CD4-positive, CD25-positive, alpha-beta regulatory T cell (primary cell): ENCODE data around the gene GMPPB. TPM values are rescaled to one million over a fixed set of nuclear protein-coding genes. Genes with fewer than 3 reads are reported as not detected.
"Not testable (repeated sequence)": the region's sequence is repeated elsewhere in the genome, so short reads cannot be mapped to it uniquely, and the experiment has no call there.

Experiments used
- ATAC-seq, 2 donors: fragments of 150-1000 bp; cut with Tn5 transposase; one replicate each; pipeline ENCODE4 v1.10.0; 2021; ENCODE audit warnings: low read depth in 2 of 2, moderate number of reproducible peaks in 2 of 2, moderate library complexity in 1 of 2
- DNase-seq, 3 donors: peaks; one replicate each; pipeline versions ENCODE4 v3.0.0 to v3.0.0-alpha.2; 2012 to 2022; ENCODE audit warnings: mixed read lengths in 1 of 3
- H3K27ac ChIP-seq: one replicate; pipeline ENCODE4 v1.7.0; 2013; ENCODE audit warnings: mild to moderate bottlenecking, low read length; ENCODE audit not compliant: insufficient read depth, poor library complexity, severe bottlenecking
- H3K27me3 ChIP-seq: one replicate; pipeline ENCODE4 v1.7.0; 2013; ENCODE audit warnings: low read length; ENCODE audit not compliant: control insufficient read depth, insufficient read depth
- H3K36me3 ChIP-seq: one replicate; pipeline ENCODE4 v1.7.0; 2013; ENCODE audit warnings: mild to moderate bottlenecking, low read length, moderate library complexity; ENCODE audit not compliant: control insufficient read depth, insufficient read depth
- H3K4me1 ChIP-seq: 2 replicates; pipeline ENCODE4 v1.7.0; 2013; ENCODE audit warnings: mild to moderate bottlenecking, low read length; ENCODE audit not compliant: insufficient read depth, control insufficient read depth, poor library complexity, severe bottlenecking
- H3K4me3 ChIP-seq: one replicate; pipeline ENCODE4 v1.7.0; 2013; ENCODE audit warnings: low read depth, mild to moderate bottlenecking, low read length, moderate library complexity
- H3K9me3 ChIP-seq, 2 experiments: 1 replicate in 1 of 2; 2 replicates in 1 of 2; pipeline ENCODE4 v1.7.0; 2013; ENCODE audit warnings: low read length in 2 of 2, mild to moderate bottlenecking in 1 of 2, moderate library complexity in 1 of 2; ENCODE audit not compliant: control insufficient read depth in 2 of 2
- H3K27ac Mint-ChIP-seq, 3 donors: one replicate each; pipeline ENCODE4 v1.8.0; 2020 to 2022; ENCODE audit warnings: mild to moderate bottlenecking in 3 of 3, mixed read lengths in 3 of 3, moderate library complexity in 2 of 3
- H3K27me3 Mint-ChIP-seq: one replicate; pipeline ENCODE4 v1.8.0; 2022; ENCODE audit warnings: mild to moderate bottlenecking, mixed read lengths
- H3K36me3 Mint-ChIP-seq: one replicate; pipeline ENCODE4 v1.8.0; 2020; ENCODE audit warnings: mixed read lengths
- H3K4me1 Mint-ChIP-seq, 4 donors: one replicate each; pipeline ENCODE4 v1.8.0; 2020 to 2022; ENCODE audit warnings: mixed read lengths in 4 of 4, mild to moderate bottlenecking in 1 of 4
- H3K4me3 Mint-ChIP-seq, 4 donors: one replicate each; pipeline ENCODE4 v1.8.0; 2020 to 2022; ENCODE audit warnings: mild to moderate bottlenecking in 4 of 4, mixed read lengths in 4 of 4, moderate library complexity in 3 of 4
- H3K9me3 Mint-ChIP-seq, 7 donors: one replicate each; pipeline ENCODE4 v1.8.0; 2020 to 2022; ENCODE audit warnings: mixed read lengths in 7 of 7, mild to moderate bottlenecking in 3 of 7, moderate library complexity in 2 of 7
- polyA plus RNA-seq, 4 donors: library from polyadenylated mRNA; unstranded; fragments of 300-500 nt; fragmentation: Illumina TruSeq; gene quantifications; one replicate each; pipeline ENCODE4 v1.2.3, GENCODE V29; 2021
- total RNA-seq: library from RNA; stranded (reverse); gene quantifications from one replicate; pipeline ENCODE4 v1.2.3, GENCODE V29; 2022

Gene GMPPB
- total and polyA plus RNA-seq, 5 donors from 2014 or later = 14.7 to 32.1 (median 17.7) TPM

DNA sequence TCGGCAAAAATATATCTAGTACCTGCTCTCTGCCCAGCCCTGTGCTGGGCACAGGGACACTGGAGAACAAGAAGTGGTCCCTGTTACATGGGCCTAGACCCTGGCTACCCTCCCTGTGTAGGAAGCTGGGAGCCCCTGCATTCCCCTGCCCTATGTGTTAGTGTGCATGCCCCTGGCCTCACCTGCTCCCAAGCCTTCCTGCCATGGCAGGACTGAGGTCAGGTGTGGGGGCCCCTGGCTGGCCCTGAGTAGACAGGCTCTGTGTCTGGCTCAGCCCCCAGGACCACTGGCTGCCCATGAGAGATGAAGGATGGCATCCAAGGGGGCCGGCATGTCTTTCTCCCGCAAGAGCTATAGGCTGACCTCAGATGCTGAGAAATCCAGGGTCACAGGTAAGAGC is 32.9 kb downstream of the GMPPB start:
- peaks cover 10 to 50% (median 33%) of the 10 kb centered on the region in 4 donors for H3K4me1 Mint-ChIP-seq
- peak overlapping the region in 1 of 3 donors; percentile 82 for H3K27ac Mint-ChIP-seq
- not testable (repeated sequence) for H3K4me3 ChIP-seq

DNA sequence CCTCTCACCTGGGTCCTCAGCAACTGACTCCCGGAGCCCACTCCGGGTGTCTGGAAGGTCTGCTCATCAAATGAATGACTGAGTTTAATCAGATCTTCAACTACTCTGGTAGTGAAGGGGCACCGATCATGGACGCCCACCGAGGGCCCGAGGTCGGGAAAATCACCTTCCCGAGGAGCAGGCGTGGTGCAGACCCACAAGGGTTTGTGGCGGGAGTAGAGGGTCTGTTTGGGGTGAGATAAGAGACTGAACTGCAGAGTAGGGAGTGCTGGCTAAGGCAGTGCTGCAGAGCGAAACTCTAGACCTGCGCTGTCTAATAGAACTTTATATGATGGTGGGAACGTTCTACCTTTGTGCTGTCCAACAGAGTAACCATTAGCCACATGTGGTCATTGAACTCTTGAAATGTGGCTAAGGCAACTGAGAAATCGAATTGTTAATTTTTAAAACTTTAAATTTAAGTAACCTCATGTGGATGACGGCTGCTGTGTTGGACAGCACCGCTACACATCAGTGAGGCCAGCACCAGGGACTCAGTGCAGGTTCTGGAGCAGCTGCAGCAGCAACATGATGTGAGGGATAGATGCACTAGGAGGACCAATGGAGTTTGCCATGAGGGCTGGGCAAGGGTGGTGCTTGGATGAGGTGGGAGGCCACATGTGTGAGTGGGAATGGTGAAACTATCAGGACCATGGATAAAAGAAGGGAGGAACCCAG is 33.7 kb downstream of the GMPPB start:
- H3K9me3 Mint-ChIP-seq, H3K36me3 Mint-ChIP-seq, H3K9me3 ChIP-seq, DNase-seq, H3K36me3 ChIP-seq, H3K27me3 ChIP-seq, ATAC-seq: not testable (repeated sequence)
- peaks cover 36% of the 10 kb centered on the region for H3K4me1 ChIP-seq
- Mint-ChIP-seq H3K27ac (peak overlapping the region in 2 of 3 donors; percentile 94 to 95), H3K4me1 (peaks cover 10 to 53% (median 33%) of the 10 kb centered on the region in 4 donors), H3K4me3 (peak overlapping the region; percentile 96 to 98 (median 98)), H3K27me3 (peaks cover 16% of the 10 kb centered on the region)
- H3K27ac ChIP-seq = peak overlapping the region; percentile 74
- H3K4me3 ChIP-seq = peak overlapping the region; percentile 77

More for the DNA sequence above, 32.9 kb downstream of the GMPPB start:
- ATAC-seq, H3K9me3 ChIP-seq, DNase-seq, H3K27me3 ChIP-seq, H3K9me3 Mint-ChIP-seq, H3K36me3 ChIP-seq, H3K36me3 Mint-ChIP-seq, H3K27ac ChIP-seq: not testable (repeated sequence)
- peaks cover 16% of the 10 kb centered on the region for H3K27me3 Mint-ChIP-seq
- peaks cover 36% of the 10 kb centered on the region for H3K4me1 ChIP-seq
- H3K4me3 Mint-ChIP-seq = peak overlapping the region; percentile 96 to 98 (median 98)

- H3K27ac Mint-ChIP-seq = peak within 1 kb of the TSS; percentile 90 to 95 (median 94)
- H3K4me3 Mint-ChIP-seq = peak within 1 kb of the TSS; percentile 96 to 98 (median 98)
- peaks cover 0 to 3% (median 0%) of the 10 kb centered on the region in 7 donors for H3K9me3 Mint-ChIP-seq
- Histone ChIP-seq H3K36me3 (no peaks in the 10 kb centered on the region), H3K27me3 (no peaks in the 10 kb centered on the region), H3K9me3 (no peaks in the 10 kb centered on the region), H3K4me1 (peaks cover 36% of the 10 kb centered on the region), H3K4me3 (peak within 1 kb of the TSS; percentile 77), H3K27ac (peak within 1 kb of the TSS; percentile 74)
- H3K36me3 Mint-ChIP-seq = no peaks in the 10 kb centered on the region
- peaks cover 10 to 52% (median 32%) of the 10 kb centered on the region in 4 donors for H3K4me1 Mint-ChIP-seq
- ATAC-seq (peak; percentile 76 to 82), DNase-seq (peak; percentile 87 to 94 (median 93))
- peaks cover 16% of the 10 kb centered on the region for H3K27me3 Mint-ChIP-seq
These were observed 34.5 kb downstream of the GMPPB start, which contains the start of the genes MST1 and RNF123 for GRCh38 chr3:49689046-49689907. MST1 (minus strand) TSS chr3:49689474; CDS start chr3:49688691, 783 bp downstream. RNF123 (plus strand) TSS chr3:49689557; CDS start chr3:49691166, 1,609 bp downstream.

- H3K36me3 ChIP-seq, H3K9me3 ChIP-seq, DNase-seq, H3K36me3 Mint-ChIP-seq, H3K27me3 ChIP-seq, ATAC-seq, H3K9me3 Mint-ChIP-seq: not testable (repeated sequence)
- Mint-ChIP-seq H3K27ac (peak overlapping the region in 2 of 3 donors; percentile 94 to 95), H3K4me1 (peaks cover 7 to 47% (median 25%) of the 10 kb centered on the region in 4 donors), H3K27me3 (peaks cover 16% of the 10 kb centered on the region), H3K4me3 (peak overlapping the region; percentile 96 to 98 (median 98))
- Histone ChIP-seq H3K4me3 (peak overlapping the region; percentile 77), H3K4me1 (peaks cover 36% of the 10 kb centered on the region), H3K27ac (peak overlapping the region; percentile 74)
These were observed 35.3 kb downstream of the GMPPB start for GRCh38 chr3:49688338-49689045.

- Mint-ChIP-seq H3K27me3 (peaks cover 16% of the 10 kb centered on the region), H3K4me1 (peaks cover 4 to 43% (median 21%) of the 10 kb centered on the region in 4 donors), H3K4me3 (peak overlapping the region in 3 of 4 donors; percentile 54 to 64 (median 60))
- not testable (repeated sequence) for H3K27ac Mint-ChIP-seq, H3K9me3 Mint-ChIP-seq, H3K9me3 ChIP-seq, H3K36me3 Mint-ChIP-seq, H3K27ac ChIP-seq, ATAC-seq, DNase-seq, H3K27me3 ChIP-seq, H3K4me3 ChIP-seq
- Histone ChIP-seq H3K4me1 (peaks cover 36% of the 10 kb centered on the region), H3K36me3 (peaks cover 15% of the 10 kb centered on the region)
These were observed 36.3 kb downstream of the GMPPB start for GRCh38 chr3:49687424-49687795.

GRCh38 chr3:49686769-49687423 is 36.9 kb downstream of the GMPPB start:
- H3K9me3 Mint-ChIP-seq, H3K36me3 Mint-ChIP-seq, H3K4me3 ChIP-seq, ATAC-seq, H3K27me3 ChIP-seq, H3K27ac Mint-ChIP-seq, H3K9me3 ChIP-seq, H3K27ac ChIP-seq: not testable (repeated sequence)
- peak overlapping the region; percentile 54 to 71 (median 62) for H3K4me3 Mint-ChIP-seq
- H3K36me3 ChIP-seq = peaks cover 21% of the 10 kb centered on the region
- H3K4me1 Mint-ChIP-seq = peaks cover 4 to 42% (median 19%) of the 10 kb centered on the region in 4 donors
- DNase-seq = peak in 2 of 3 donors; percentile 34 to 40
- H3K4me1 ChIP-seq = peaks cover 36% of the 10 kb centered on the region
- H3K27me3 Mint-ChIP-seq = peaks cover 16% of the 10 kb centered on the region

DNA sequence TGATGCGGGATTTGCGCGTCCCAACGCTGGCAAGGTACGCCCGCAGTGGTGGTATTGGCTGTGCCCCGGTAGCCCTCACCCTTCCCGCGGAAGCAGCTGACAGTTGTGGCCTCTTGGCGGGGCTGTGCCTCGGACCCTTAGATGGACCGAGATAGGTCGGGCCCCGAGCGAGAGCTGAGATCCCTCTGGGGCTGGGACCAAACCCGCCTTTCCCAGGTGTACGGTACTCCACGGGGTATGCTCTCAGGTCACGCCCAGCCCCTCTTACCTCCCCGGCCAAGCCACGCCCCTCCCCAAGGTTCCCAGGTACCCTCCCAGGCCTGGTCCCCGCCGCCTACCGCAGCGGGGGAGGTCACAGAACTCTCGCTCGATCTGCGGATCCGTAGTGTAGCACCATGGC is 37.4 kb downstream of the GMPPB start:
- not testable (repeated sequence) for H3K4me3 ChIP-seq, H3K27ac ChIP-seq, H3K27ac Mint-ChIP-seq, H3K9me3 Mint-ChIP-seq, H3K36me3 Mint-ChIP-seq, H3K9me3 ChIP-seq, H3K27me3 ChIP-seq, ATAC-seq
- H3K27me3 Mint-ChIP-seq = peaks cover 16% of the 10 kb centered on the region
- peaks cover 36% of the 10 kb centered on the region for H3K4me1 ChIP-seq
- H3K4me1 Mint-ChIP-seq = peaks cover 4 to 39% (median 19%) of the 10 kb centered on the region in 4 donors
- H3K4me3 Mint-ChIP-seq = peak overlapping the region in 3 of 4 donors; percentile 64 to 82 (median 71)
- DNase-seq = peak in 2 of 3 donors; percentile 29 to 42
- H3K36me3 ChIP-seq = peaks cover 26% of the 10 kb centered on the region
